IPS-NIHi11 (cell line): ENCODE data around the gene ZNF311.

Experiments
- DNase-seq: peaks from one replicate; pipeline ENCODE4 v3.0.0; 2012; ENCODE audit warnings: mixed read lengths, low spot score

Gene ZNF311

DNA sequence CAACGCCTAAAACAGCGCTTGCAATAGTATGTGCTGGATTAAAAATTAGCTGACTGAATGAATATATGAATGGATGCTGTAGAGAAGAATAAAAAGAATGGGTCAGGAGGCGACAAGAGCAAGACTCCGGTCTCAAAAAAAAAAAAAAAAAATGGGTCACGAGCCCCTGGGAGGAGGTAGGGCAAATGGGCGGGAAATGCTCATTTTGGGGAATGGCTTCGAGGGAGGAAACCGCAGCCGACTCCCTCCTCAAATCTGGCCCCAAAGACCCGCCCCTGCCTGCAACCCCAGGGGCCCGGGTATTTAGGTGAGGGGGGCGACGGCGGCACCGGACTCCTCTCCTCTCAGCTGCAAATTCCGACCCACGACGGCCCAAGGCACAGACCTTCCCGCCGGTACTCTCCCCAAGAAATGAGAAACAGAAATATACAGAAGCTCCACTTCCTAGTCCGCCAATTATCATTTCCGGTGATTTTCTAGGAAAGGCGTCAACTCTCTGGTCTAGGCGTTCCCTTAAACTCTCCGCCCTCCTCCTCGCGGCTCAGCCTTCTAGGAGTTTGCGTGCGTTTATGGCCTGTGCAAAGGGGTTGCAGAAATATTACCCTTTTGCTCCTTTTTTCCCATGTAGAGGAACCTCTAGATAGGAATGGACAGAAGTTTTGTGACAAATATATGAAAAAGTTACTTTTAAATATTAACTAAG, at the start of gene ZNF311:
TSS of gene ZNF311 (minus strand) at position 133 of the 703 bp plus-strand sequence. CDS start 1,361 bp downstream, outside the sequence.
- peak; percentile 66 for DNase-seq

DNA sequence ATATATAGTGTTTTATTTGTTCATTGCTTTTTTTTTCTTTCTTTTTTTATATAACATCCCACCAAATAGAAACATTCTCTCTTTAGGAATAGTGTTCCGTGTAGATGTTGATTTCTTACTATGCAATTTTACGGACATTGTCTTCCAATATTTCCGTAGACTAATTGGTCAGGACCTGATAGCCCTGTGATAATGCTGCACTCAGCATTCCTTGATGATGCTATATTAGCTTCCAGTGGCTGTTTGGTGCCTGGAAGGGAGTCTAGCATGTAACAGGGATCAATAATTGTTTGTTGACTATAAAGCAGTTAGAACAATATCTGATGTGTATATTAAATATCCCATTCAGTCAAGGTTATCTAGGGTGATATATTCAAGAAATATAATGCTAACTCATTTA, 46.6 kb upstream of the ZNF311 start:
- no peak for DNase-seq

DNA sequence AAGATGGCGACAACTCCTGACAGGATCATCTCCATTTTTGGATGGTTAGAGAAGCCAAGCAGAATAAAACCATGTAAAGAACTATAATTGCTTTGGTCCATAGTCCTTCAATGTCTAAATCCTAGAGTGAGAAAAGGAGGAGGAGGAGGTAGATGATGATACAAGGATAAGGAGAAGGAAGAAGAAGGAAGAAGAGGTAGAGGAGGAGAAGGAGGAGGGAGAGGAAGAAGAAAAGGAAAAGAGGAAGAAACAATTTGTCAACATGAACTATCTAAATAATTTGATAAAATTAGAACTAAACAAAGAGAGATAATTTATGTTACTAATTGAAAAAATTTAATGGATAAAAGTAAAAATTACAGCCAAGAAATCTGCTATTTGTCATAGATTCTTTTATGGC, 40.0 kb upstream of the ZNF311 start, which contains the start of gene OR2W1:
TSS of gene OR2W1 (minus strand) at position 101 of the 400 bp plus-strand sequence. CDS start at position 101, 0 bp downstream.
- no peak for DNase-seq

DNA sequence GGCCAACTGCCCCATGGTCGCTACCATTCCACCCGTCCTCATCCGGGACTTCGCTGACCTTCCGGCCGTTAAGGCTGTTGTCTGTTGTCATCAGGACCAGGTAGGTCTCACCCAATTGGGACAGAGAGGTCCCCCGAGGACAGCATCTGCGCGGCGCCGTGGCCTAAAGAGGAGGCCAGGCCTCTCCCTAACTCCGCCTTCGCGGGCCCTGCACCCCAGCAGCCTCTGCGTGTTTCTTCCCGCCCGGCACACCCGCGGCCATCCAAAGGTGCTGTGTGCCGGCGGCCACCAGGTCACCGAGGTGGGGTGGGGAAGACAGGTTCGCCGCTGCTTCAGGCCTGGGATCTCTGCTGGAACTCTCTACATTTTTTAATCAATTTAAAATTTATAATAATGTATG, 30.8 kb upstream of the ZNF311 start:
- peak; percentile 16 for DNase-seq

DNA sequence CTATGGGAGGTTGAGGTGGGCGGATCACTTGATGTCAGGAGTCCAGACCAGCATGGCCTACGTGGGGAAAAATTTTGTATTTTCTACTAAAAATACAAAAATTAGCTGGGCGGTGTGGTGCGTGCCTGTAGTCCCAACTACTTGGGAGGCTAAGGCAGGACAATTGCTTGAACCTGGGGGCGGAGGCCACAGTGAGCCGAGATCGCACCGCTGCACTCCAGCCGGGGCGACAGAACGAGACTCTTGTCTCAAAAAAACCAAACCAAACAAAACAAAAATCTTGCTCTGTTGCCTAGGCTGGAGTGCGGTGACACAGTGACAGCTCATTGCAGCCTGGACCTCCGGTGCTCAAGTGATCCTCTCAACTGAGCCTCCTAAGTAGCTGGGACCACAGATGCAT, 23.7 kb upstream of the ZNF311 start:
- DNase-seq = no peak

DNA sequence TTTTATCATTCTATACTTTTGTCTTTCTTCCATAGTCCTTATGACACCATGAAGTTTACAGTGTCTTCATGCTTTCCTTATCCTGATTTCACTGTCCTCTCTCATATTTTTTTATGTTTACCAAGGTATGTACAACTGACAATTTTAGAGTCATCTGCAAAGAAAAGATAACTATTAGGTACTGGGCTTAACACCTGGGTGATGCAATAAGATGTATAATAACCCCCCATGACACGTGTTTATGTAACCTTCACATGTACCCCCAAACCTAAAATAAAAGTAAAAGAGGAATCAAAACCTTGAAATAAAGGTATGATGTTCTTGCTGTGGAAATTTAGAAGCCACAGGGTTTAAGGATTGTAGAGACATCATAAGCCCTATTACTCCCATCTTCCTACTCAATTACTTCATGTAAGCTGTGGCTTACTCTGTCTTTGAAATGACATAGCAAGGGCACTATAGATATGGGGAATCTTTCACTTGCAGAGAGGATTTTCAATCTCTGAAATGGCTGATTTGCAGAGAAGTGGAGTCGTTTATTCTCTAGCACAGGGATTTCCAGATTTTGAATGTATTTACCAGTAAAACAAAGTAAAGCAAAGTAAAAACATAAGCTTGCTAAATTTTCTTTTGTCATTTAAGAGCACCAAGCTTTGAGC, 20.9 kb upstream of the ZNF311 start:
- DNase-seq = no peak

DNA sequence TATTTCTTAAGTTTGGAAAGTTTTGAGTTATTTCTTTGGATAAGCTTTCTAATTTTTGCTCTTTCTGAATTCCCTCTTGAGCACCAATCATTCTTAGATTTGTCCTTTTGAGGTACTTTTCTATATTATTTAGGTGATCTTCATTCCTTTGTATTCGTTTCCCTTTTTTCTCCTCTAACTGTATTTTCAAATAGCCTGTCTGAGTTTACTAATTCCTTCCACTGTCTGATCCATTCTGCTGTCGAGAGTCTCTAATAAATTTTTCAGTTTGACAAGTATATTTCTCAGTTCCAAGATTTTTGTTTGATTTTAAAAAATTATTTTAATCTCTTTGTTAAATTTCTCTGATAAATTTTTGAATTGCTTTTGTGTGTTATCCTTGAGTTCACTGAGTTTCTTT, 16.3 kb upstream of the ZNF311 start:
- no peak for DNase-seq

DNA sequence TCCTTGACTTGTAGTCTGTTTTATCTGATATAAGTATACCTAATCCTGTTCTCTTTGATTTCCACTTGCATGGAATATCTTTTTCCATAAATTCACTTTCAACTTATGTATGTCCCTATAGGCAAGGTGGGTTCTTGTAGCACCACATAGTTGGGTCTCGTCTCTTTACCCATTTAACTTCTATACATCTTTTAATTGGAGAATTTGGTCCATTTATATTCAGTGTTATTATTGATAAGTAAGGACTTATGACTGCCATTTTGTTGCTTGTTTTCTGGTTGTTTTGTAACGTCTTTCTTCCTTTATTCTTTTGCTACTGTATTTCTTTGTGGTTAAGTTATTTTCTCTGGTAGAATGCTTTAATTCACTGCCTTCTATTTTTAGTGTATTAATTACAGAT, 14.5 kb upstream of the ZNF311 start:
- DNase-seq = no peak

DNA sequence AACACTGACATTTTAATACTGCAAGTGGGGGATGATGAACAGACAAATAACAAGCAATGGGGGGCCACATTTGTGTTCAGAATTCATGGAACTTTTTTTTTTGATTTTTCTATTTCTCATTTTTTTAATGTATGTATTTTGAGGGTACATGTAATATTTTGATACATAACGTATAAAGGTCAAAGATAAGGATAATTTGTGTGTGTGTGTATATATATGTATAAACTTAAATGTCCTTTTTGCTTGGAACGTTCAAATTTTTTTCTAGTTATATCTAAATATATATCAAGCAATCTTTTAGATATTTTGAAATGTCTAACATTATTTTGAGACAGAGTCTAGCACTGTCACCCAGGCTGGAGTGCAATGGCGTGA, 12.3 kb upstream of the ZNF311 start:
- no peak for DNase-seq

DNA sequence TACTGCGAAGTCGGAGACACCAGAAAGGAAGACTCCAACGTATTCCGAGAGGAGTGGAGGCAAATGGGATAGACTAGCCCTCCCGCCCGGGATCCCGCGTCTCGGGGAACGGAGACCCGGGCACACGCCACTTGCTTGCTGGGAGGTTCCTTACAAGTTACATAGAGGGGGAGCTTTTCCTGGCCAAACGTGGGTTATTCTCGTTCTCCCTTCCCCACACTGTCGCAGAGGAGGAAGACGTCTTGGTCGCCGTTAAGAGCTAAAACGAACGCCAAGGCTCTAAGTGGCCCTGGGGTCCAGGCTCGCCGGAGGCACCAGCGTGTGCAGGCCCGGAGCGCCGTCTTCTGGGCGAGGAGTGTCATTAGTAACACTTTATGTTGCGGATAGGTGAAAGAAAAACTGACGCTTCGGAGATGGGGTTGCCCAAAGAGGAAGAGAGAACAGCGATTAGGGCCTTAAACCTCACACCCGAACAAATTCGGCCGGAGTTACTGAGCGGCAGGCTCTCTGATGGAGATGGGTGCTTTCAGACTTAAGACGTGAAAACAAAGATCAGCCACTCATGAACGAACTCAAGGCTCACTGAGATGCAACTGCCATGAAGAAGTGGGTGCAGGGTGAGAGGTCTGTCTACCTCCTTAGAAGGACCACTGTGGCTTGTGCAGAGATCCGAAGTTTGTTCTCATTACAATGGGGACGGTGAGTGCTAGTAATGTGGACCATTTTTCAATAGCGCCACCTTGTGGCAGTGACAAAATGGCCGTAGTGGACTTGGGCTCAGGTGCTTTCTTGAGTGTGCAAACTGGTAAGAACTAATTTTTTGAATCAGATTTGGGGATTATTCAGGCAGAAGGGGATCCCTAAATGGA, 11.7 kb upstream of the ZNF311 start:
- DNase-seq = peak; percentile 70

DNA sequence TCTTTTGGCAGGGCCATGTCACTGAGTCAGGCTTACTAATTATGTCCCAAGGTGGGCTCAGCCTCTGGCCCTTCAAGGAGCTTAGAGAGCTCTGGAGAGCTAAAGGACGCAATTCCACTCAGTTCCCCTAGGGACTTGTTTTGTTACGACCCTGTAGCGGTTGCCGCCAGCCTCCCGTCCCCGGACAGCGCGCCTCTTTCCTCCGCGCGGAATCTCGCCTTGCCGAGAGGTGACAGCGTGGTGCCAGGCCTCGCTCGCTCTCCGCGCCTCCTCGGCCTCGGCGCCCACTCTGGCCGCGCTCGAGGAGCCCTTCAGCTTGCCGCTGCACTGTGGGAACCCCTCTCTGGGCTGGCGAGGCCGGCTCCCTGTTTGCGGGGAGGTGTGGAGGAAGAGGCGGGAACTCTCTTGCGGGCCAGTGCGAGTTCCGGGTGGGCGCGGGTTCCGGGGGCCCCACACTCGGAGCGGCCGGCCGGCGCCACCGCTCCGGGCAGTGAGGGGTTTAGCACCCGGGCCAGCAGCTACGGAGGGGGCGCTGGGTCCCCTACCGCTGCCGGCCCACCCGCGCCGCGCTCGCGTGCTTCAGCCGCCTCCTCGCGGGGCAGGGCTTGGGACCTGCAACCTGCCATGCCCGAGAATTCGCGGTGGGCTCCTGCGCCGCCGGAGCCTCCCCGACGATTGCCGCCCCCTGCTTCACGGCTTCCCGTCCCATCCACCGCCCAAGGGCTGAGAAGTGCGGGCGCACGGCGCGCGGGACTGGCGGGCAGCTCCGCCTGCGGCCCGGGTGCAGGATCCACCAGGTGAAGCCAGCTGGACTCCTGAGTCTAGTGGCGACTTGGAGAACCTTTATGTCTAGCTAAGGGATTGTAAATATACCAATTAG, 9.9 kb upstream of the ZNF311 start:
- DNase-seq = no peak

DNA sequence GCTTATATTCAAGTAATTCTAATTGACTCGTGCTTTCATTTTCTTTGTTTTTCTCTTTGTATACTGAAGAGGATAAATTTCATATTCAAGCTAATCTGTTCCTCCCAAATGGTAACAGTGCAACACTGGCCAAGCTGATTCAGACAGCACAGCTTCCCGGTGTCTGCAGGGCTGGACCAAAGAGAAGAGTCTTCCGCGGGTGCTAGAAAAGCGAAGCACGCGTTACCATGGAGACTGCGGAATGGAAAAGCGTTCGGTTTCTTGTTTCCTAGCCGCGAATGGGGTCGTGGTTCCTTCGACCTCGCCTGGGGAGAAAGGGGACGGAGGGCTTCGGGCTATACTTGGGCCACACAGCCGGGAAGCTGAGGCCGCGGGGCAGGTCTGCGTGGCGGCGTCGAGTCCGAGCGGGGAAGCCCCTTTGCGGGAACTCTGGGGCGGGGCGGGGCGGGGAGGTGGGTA, 6.2 kb upstream of the ZNF311 start:
- peak; percentile 73 for DNase-seq

DNA sequence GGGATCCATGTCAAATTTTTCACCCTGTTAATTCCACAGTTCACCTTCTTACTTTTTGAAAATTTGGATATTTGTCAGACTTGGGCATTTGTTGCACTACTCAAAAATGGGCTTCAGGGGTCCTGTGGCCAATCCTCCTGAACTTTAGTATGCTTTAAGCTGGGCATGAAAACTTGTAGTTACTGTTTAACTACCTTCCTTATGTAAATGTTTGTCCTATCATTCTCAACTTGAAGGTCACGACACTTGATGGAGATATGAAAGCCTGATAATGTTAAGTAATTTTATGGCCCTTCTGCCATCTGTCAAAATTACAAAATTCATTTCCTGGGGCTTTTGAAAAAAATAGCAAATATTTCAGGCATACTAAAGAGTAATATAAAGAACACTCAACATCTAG, 4.2 kb upstream of the ZNF311 start:
- DNase-seq = no peak

DNA sequence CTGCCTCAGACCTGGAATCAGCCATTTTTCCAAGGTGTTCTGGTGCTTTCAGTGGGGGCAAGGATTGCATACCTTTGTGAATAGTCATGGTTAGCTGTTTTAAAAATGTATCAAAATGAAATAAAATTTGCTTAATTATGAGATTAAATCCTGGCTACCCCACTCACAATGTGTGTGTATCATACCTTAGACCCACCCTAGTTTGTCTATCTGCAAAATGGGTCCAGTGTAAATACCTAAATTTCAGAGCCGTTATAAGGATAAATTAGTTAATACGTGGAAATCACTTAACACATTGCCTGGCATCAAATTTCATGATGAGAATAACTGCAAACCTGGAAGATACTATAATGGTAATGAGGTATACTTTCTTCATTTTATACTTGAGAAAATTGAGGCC, 3.0 kb upstream of the ZNF311 start:
- no peak for DNase-seq

DNA sequence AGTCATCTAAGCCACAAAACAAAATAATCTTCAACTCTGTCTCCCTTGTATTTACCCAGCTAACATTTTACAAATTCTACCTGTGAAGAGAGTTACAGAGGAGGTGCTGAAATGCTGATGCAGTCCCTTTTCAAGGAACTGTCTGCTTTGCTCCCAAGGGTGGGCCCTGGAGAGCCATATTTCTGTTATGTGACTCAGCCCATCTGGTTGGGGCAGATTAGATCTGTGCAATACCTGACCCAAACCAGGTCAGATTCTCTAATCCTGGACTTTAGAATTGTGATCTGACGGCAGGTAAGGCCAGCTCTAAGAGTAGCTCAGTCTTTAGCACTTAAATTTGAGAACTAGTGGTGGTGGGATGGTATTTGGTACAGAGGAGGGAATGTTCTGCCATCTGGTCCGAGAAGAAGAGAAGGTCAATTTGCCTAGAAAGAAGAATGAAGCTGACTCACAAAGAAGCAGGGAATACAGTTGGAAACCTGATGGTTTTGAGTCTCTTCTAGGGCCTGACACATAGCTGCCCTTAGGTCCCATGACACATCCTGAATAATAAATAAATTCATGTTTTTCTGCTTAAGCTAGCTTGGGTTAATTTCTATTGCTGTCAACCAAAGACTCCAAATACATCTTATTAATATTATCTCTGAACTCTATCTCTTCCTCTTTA, 8.1 kb downstream of the ZNF311 start:
- DNase-seq = no peak

DNA sequence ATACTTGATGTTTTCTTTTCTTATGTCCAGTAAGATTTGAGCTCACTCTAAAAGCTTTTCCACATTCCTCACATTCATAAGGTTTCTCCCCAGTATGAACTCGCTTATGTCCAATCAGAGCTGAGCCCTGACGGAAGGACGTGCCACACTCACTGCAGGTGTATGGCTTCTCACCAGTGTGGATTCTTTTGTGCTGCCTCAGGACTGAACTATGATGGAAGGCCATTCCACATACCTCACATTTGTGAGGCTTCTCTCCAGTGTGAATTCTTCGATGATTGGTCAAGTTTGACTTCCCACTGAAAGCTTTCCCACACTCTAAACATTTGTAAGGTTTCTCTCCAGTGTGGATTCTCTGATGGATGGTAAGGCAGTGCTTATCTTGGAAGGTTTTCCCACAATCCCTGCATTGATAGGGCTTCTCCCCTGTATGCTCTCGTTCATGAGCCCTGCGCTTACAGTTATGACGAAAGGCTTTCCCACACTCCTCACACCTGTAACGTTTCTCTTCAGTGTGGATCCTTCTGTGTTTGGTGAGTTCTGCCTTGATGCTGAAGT, 9.9 kb downstream of the ZNF311 start:
- DNase-seq = no peak

DNA sequence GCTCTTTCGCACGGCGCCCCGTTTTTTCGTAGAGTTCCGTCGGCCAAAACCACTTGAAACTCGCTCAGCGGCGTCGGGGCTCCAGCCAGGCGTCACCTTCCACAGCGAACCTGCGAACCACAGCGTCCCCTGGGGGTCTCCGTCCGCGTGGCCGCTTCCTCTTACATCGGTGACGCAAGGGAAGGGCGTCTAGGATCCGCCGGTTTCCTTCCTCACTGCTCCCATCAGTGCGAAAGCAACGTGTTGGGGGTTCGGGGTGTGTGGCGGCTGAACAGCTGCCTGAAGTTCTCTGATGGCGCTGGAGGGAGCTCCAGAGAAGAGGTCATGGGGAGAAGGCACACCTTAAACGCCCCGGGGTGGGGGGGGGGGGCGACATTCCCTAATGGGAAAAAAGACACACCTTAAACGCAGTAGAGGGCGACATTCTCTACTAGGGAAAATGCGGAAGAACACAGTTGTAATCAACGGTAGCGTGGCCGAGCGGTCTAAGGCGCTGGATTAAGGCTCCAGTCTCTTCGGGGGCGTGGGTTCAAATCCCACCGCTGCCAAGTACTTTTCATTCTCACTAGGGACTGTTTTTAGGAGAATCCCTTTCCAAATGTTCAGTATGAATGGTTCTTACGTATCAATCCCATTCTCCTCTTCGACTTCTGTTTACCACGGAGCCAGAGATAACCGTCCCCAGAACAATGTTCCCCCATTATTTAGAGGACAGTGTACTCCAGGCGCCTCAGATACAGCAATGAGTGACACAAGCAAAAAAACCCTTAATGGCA, 16.4 kb downstream of the ZNF311 start:
- peak; percentile 73 for DNase-seq

DNA sequence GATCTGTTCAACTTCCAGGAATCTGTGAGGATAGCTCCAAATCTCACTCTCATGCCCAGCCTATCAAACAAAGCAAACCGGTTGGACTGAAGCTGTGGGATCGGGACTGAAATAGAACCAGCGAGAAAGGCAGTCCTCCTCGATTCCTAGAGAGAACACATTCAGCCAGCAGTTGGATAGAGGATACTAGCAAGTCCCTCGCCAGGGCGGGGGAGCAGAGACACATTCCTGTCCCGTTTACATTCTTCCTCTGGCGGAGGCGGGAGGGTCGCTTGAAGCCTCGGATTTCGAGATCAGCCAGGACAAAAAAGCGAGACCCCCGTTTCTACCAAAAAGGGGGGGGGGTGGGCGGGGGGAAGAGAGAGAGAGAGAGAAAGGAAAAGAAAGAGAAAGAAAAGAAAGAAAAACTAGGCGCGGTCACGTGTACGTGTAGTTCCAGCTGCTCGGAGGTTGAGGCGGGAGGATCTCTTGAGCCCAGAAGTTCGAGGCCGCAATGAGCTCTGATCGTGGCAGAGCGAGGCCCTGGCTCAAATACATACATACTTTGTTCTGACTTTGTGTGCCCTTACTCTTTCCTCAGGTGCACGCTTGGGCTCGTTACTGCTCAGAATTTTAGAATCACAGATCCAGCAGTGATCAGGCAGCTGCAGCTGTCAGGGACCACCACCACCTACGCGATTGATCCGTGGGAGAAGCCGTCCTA, 19.5 kb downstream of the ZNF311 start:
- DNase-seq = peak; percentile 84

DNA sequence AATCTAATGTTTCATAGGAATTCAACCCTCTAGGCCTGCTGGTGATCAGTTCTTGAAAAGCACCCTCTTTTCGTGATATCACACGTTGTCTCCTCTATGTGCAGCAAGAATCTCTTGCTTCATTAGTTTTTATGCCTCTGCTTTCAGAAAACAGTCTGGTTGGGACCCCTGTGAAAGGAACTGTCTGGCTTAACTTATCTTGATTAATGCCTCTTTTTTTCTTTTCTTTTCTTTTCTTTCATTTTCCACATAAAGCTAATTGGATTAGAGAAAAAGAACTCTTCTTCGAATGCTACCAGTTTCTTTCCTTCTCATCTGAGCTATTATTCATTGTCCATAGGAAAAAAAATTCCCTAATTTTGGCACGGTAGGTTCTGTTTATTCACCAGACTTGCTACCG, 21.3 kb downstream of the ZNF311 start:
- no peak for DNase-seq
